HG02610 (cell line): Measurements from ENCODE around the gene LRRC36.

ENCODE experiments used
- ATAC-seq: cut with Tn5 transposase; IDR thresholded peaks from one replicate; pipeline ENCODE4 v1.9.1; 2021; ENCODE audit warnings: mild to moderate bottlenecking, moderate library complexity; ENCODE audit not compliant: unreplicated experiment

LRRC36 gene

GRCh38 chr16:67388191-67388590 lies 61.6 kb downstream of the LRRC36 start:
- no peak for ATAC-seq

GRCh38 chr16:67388591-67388990 lies 62.0 kb downstream of the LRRC36 start:
- no peak for ATAC-seq

GRCh38 chr16:67389911-67390815 lies 63.5 kb downstream of the LRRC36 start:
- no peak for ATAC-seq

- no peak for ATAC-seq
Measured at GRCh38 chr16:67390816-67391423, 64.3 kb downstream of the LRRC36 start.

- ATAC-seq = no peak
Measured at GRCh38 chr16:67391424-67392300, 65.0 kb downstream of the LRRC36 start.

- no peak for ATAC-seq
Measured at GRCh38 chr16:67392301-67393059, 65.9 kb downstream of the LRRC36 start.

- no peak for ATAC-seq
Measured at GRCh38 chr16:67393111-67393787, 66.6 kb downstream of the LRRC36 start, which contains the start of gene TPPP3. TPPP3 (minus strand) TSS chr16:67393498; CDS start chr16:67391111, 2,387 bp downstream.

- no peak for ATAC-seq
Measured at GRCh38 chr16:67393788-67394154, 67.2 kb downstream of the LRRC36 start.

GRCh38 chr16:67394155-67395104 lies 67.8 kb downstream of the LRRC36 start:
- ATAC-seq = no peak

- ATAC-seq = no peak
Measured at GRCh38 chr16:67395105-67395457, 68.5 kb downstream of the LRRC36 start.

- no peak for ATAC-seq
Measured at GRCh38 chr16:67395458-67396158, 69.0 kb downstream of the LRRC36 start.

GRCh38 chr16:67396159-67397035 lies 69.8 kb downstream of the LRRC36 start:
- ATAC-seq = no peak

- no peak for ATAC-seq
Measured at GRCh38 chr16:67397036-67397801, 70.6 kb downstream of the LRRC36 start.

- ATAC-seq = no peak
Measured at GRCh38 chr16:67397812-67398545, 71.4 kb downstream of the LRRC36 start.

GRCh38 chr16:67398546-67399217 lies 72.1 kb downstream of the LRRC36 start:
- ATAC-seq = no peak
